Prostate gland (tissue), 2 donors: ENCODE results near the gene HSPBP1. TPM values are rescaled to one million over a fixed set of nuclear protein-coding genes. Genes with fewer than 3 reads are reported as not detected.

Experiments used
- DNase-seq: peaks from one replicate; pipeline ENCODE4 v3.0.0-alpha.2; 2019; ENCODE audit warnings: low spot score
- H3K27ac ChIP-seq, 2 donors: fragments of 200-600 bp; sonication (generic); 2 replicates each; pipeline ENCODE4 v1.5.1; 2017 to 2019
- H3K27me3 ChIP-seq: fragments of 200-600 bp; sonication (generic); replicated peaks from 2 replicates; pipeline ENCODE4 v1.5.1; 2019; ENCODE audit not compliant: insufficient read depth
- H3K36me3 ChIP-seq, 2 donors: fragments of 200-600 bp; sonication (generic); 1 replicate in 1 of 2; 2 replicates in 1 of 2; pipeline versions ENCODE4 v1.5.1 to v1.8.1; 2017 to 2019
- H3K4me1 ChIP-seq: fragments of 200-600 bp; sonication (generic); replicated peaks from 2 replicates; pipeline ENCODE4 v1.5.1; 2019
- H3K4me3 ChIP-seq, 2 donors: fragments of 200-600 bp; sonication (generic); 2 replicates each; pipeline ENCODE4 v1.5.1; 2017 to 2019
- H3K9me3 ChIP-seq: fragments of 200-600 bp; sonication (generic); 2 replicates; pipeline ENCODE4 v1.5.1; 2017
- POLR2A ChIP-seq: fragments of 450-650 bp; IDR thresholded peaks from one replicate; pipeline ENCODE4 v1.6.1; 2016; ENCODE audit warnings: antibody characterized with exemption, mild to moderate bottlenecking
- POLR2AphosphoS5 ChIP-seq: sonication (generic); formaldehyde crosslinking; IDR thresholded peaks from one replicate; pipeline ENCODE4 v1.6.1; 2017; ENCODE audit warnings: antibody characterized with exemption
- WGBS: methylation state at CpG from one replicate; pipeline ENCODE4 v1.1.5; 2018; 5-methylcytosine and 5-hydroxymethylcytosine counted together
- intact Hi-C: fragments of 100-400 bp; cut with DNase I; formaldehyde crosslinking; loops from one replicate; pipeline ENCODE4 v1.14.2; 2022
- total RNA-seq, 2 donors: library from RNA; depleted of rRNA; stranded (reverse); fragments of >200 nt; gene quantifications; one replicate each; pipeline ENCODE4 v1.1.0, GENCODE V29; 2016
- TF ChIP-seq, protein P1 (sequence below), 4 experiments: fragments of 200-600 bp in 2 of 4; fragments of 450-650 bp in 2 of 4; sonication (generic) in 2 of 4; IDR thresholded peaks; 1 replicate in 3 of 4; 2 replicates in 1 of 4; pipeline ENCODE4 v1.5.1; 2016 to 2019; ENCODE audit warnings: antibody characterized with exemption in 4 of 4, mild to moderate bottlenecking in 2 of 4, moderate library complexity in 2 of 4

Gene HSPBP1
- total RNA-seq, 2 donors from 2014 or later = 33.6 to 36.0 TPM

DNA sequence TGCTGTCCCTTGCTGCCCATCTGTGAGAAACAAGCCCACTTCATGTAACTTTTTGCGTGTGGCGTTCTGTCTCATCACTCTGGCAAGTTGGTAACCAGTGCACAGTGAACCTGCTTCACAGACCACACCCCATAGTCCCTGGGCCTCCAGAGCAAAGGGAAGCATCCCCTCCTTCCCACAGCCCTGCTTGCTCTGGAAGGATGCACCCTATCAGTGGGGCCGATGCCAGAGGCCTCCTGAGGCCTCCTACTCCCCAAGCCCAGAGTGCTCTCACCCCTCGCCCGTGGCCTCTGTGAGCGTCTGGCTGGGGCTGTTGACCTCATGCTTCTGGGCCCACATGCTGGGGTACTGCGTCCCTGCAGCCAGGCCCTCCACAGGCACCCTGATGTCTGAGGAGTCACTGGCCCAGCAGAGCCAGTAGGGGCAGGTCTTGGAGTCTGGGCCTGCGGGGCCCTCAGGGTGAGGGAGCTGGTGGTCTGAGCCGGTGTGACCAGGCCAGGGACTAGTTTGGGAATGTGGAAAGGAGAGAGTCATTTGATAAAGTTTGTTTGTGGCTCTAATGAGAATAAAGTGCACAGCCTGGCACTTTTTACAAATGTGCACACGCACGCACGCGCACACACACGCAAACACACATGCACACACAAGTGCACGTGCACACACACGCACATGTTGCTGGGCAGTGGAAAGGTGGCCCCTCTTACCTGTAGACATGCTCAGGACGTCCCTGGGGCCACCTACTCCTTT, 56.4 kb downstream of the HSPBP1 start:
- no peaks in the 10 kb centered on the region for H3K4me1 ChIP-seq
- H3K4me3 ChIP-seq = no peak overlapping the region

DNA sequence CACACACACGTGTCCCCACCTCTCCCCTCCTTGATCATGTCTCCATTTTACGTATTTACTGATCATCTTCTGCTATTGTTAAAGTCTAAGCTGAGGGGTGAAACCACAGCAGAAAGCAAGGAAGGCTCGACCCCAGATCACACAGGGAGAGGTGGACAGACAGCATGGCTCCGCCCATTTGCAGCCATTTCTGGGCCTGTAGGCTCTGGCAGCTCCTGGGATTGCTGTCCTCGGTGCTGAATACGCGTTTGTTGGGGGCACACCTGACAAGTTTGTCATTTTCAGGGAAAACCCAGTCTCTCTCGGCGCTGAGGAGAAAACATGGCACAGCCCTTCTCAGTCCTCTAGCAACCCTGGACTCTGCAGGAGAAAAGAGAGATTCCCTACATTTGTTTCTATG, 59.4 kb downstream of the HSPBP1 start:
- no peak overlapping the region for H3K4me3 ChIP-seq
- DNase-seq = no peak
- no peaks in the 10 kb centered on the region for H3K36me3 ChIP-seq
- H3K27ac ChIP-seq = no peak overlapping the region
- TF ChIP-seq POLR2A (no peak), POLR2AphosphoS5 (no peak)
- TF ChIP-seq, protein P1, sequence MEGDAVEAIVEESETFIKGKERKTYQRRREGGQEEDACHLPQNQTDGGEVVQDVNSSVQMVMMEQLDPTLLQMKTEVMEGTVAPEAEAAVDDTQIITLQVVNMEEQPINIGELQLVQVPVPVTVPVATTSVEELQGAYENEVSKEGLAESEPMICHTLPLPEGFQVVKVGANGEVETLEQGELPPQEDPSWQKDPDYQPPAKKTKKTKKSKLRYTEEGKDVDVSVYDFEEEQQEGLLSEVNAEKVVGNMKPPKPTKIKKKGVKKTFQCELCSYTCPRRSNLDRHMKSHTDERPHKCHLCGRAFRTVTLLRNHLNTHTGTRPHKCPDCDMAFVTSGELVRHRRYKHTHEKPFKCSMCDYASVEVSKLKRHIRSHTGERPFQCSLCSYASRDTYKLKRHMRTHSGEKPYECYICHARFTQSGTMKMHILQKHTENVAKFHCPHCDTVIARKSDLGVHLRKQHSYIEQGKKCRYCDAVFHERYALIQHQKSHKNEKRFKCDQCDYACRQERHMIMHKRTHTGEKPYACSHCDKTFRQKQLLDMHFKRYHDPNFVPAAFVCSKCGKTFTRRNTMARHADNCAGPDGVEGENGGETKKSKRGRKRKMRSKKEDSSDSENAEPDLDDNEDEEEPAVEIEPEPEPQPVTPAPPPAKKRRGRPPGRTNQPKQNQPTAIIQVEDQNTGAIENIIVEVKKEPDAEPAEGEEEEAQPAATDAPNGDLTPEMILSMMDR (IDR thresholded peaks at IDR 0.05) = no peak
- H3K27me3 ChIP-seq = no peaks in the 10 kb centered on the region
- intact Hi-C loops = no loop called here
- WGBS = 67% methylated on average over 9 of the region's 9 CpGs
- no peaks in the 10 kb centered on the region for H3K4me1 ChIP-seq
- no peaks in the 10 kb centered on the region for H3K9me3 ChIP-seq

More for the DNA sequence above, 56.4 kb downstream of the HSPBP1 start:
- WGBS = 87% methylated on average over 17 of the region's 17 CpGs
- H3K27me3 ChIP-seq = no peaks in the 10 kb centered on the region
- H3K9me3 ChIP-seq = no peaks in the 10 kb centered on the region
- no peak overlapping the region for H3K27ac ChIP-seq
- intact Hi-C loops = no loop called here
- no peak for DNase-seq
- TF ChIP-seq, protein P1 (IDR thresholded peaks at IDR 0.05) = no peak
- no peak for TF ChIP-seq POLR2AphosphoS5
- no peak for TF ChIP-seq POLR2A
- no peaks in the 10 kb centered on the region for H3K36me3 ChIP-seq

DNA sequence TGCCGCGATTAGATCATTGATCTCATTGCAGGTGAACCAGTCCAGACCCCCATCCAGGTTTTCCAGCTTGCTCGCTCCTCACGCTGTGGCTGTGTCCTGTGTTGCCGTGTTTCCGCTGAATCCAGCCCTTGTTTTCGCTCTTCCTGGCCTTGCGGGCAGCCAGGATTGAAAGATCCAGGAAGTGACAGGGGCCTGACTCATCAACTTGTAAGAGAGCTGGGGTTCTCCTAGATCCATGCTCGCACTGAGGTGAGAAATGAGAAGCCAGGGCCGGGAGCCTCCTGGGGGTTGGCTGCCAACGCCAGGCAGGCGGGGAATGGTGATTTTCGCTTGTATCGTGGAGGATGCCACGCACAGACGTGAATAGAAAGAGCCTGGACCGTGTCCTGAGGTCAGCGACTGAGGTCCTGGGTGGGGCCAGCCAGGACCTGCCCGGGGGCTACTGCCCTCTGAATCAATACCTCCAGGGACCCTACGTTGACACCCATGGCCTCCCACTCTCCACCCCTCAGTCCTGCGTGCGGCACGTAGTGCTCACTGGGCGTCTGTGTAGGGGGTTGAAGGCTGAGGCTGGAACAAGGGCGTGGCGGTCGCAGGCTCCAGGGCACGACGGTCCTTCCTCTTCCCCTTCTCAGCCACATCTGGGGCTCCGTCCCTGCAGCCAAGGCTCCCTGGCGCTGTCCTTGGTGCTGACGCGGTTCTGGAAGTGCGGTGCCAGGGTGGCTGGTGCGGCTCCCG, 63.3 kb downstream of the HSPBP1 start:
- Histone ChIP-seq H3K36me3 (no peaks in the 10 kb centered on the region), H3K4me3 (no peak overlapping the region), H3K4me1 (no peaks in the 10 kb centered on the region), H3K27me3 (peaks cover 5% of the 10 kb centered on the region), H3K9me3 (no peaks in the 10 kb centered on the region), H3K27ac (no peak overlapping the region)
- DNase-seq = peak; percentile 31
- 6% methylated on average over 30 of the region's 36 CpGs for WGBS
- intact Hi-C loops = no loop called here
- TF ChIP-seq POLR2A = no peak
- TF ChIP-seq, protein P1 (IDR thresholded peaks at IDR 0.05) = no peak
- peak; percentile 5 for TF ChIP-seq POLR2AphosphoS5

DNA sequence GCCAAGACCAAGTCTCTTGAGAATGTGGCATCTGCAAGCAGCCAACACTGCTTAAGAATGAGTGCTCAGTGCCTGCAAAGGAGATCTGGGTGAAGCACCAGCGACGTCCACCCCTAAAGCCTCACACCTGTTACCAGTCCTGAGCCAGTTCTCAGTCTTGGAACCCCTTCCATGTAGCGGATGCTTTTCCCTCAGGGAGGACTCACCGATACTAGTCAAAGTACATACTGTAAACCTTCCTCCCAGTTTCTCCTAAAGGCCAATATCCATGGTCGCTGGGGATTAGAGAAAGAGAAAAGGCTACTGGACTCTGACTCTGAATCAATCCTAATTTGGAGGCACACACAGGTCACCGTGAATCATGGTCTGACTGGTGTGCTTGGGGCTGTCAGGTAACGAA, 66.4 kb downstream of the HSPBP1 start:
- Histone ChIP-seq H3K27ac (no peak overlapping the region), H3K4me1 (no peaks in the 10 kb centered on the region), H3K36me3 (no peaks in the 10 kb centered on the region), H3K27me3 (peaks cover 5% of the 10 kb centered on the region), H3K4me3 (no peak overlapping the region), H3K9me3 (no peaks in the 10 kb centered on the region)
- DNase-seq = no peak
- WGBS = 81% methylated on average over 7 of the region's 7 CpGs
- TF ChIP-seq, protein P1 (IDR thresholded peaks at IDR 0.05) = no peak
- TF ChIP-seq POLR2A (no peak), POLR2AphosphoS5 (no peak)
- intact Hi-C loops = no loop called here
